Smooth muscle cell (in vitro differentiated cells): ENCODE data around the gene ATL2. TPM values are rescaled to one million over a fixed set of nuclear protein-coding genes. Genes with fewer than 3 reads are reported as not detected.

Experiments
- DNase-seq: peaks from one replicate; lab custom pipeline; 2025; ENCODE audit not compliant: unreplicated experiment; lab: John Stamatoyannopoulos, UW
- H2AFZ ChIP-seq: fragments of 200-600 bp; sonication (generic); 2 replicates; pipeline ENCODE4 v1.6.0; 2016; ENCODE audit warnings: antibody characterized with exemption, low read depth, mild to moderate bottlenecking
- H3F3A ChIP-seq: fragments of 200-600 bp; sonication (generic); 2 replicates; pipeline ENCODE4 v1.6.0; 2017; ENCODE audit warnings: antibody characterized with exemption, low read depth
- H3K27ac ChIP-seq: fragments of 200-600 bp; sonication (generic); 2 replicates; pipeline ENCODE4 v1.5.1; 2016; ENCODE audit warnings: low read depth, mild to moderate bottlenecking
- H3K27me3 ChIP-seq: fragments of 200-600 bp; sonication (generic); 2 replicates; pipeline ENCODE4 v1.6.1; 2016; ENCODE audit warnings: low read depth, mild to moderate bottlenecking
- H3K36me3 ChIP-seq: fragments of 200-600 bp; sonication (generic); 2 replicates; pipeline ENCODE4 v1.5.1; 2016; ENCODE audit warnings: low read depth
- H3K4me1 ChIP-seq: fragments of 200-600 bp; sonication (generic); 2 replicates; pipeline ENCODE4 v1.5.1; 2016; ENCODE audit warnings: low read depth
- H3K4me2 ChIP-seq: fragments of 200-600 bp; sonication (generic); 2 replicates; pipeline ENCODE4 v1.6.0; 2016; ENCODE audit warnings: mild to moderate bottlenecking
- H3K4me3 ChIP-seq: fragments of 200-600 bp; sonication (generic); 2 replicates; pipeline ENCODE4 v1.5.1; 2016; ENCODE audit warnings: mild to moderate bottlenecking
- H3K79me2 ChIP-seq: fragments of 200-600 bp; sonication (generic); 2 replicates; pipeline ENCODE4 v1.6.0; 2016; ENCODE audit warnings: low read depth, mild to moderate bottlenecking
- H3K9ac ChIP-seq: fragments of 200-600 bp; sonication (generic); 2 replicates; pipeline ENCODE4 v1.6.0; 2016; ENCODE audit warnings: low read depth
- H3K9me3 ChIP-seq: fragments of 200-600 bp; sonication (generic); replicated peaks from 2 replicates; pipeline ENCODE4 v1.5.1; 2016; ENCODE audit warnings: low read depth
- H4K20me1 ChIP-seq: fragments of 200-600 bp; sonication (generic); 2 replicates; pipeline ENCODE4 v1.6.0; 2016; ENCODE audit warnings: low read depth
- WGBS: methylation state at CpG from one replicate; pipeline ENCODE4 v1.1.7; 2016; ENCODE audit warnings: low lambda C conversion rate; 5-methylcytosine and 5-hydroxymethylcytosine counted together
- polyA plus RNA-seq: library from polyadenylated mRNA; unstranded; fragments of >200 nt; fragmentation: Nextera tagmentation; extraction: Ambion mirVana; gene quantifications from 2 replicates; pipeline ENCODE4 v1.2.1, GENCODE V29; 2016
- total RNA-seq: library from RNA; depleted of rRNA; stranded (reverse); fragments of >200 nt; gene quantifications from 2 replicates; pipeline ENCODE4 v1.2.3, GENCODE V29; 2014
- TF ChIP-seq, protein P1 (sequence below): fragments of 200-600 bp; sonication (generic); IDR thresholded peaks from 2 replicates; pipeline ENCODE4 v1.5.1; 2017; ENCODE audit warnings: borderline replicate concordance, mild to moderate bottlenecking, antibody characterized with exemption; ENCODE audit not compliant: insufficient read depth, poor library complexity, severe bottlenecking

Gene ATL2
- total and polyA plus RNA-seq, 2 experiments from 2014 or later: 19.9 to 56.7 TPM

DNA sequence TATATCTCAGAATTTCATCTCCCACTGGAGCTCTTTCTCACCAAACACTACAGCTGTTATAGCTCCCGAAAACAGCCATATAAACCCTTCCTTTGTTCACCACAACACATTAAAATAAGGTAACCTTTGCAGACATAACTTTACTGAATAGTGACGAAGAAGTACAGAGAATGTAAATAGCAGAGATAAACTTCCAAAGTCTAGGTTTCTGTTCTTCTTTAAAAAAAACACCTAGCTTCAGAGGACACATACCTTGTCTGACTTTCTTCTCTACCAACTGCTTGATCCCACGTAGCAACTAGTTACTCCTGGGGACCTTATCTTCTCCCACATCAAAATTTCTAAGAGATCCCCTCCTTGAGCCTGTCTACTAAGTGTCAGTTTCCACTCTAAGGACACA, 32.3 kb downstream of the ATL2 start:
- peaks cover 41% of the 10 kb centered on the region for H3K79me2 ChIP-seq
- H3K4me1 ChIP-seq: no peaks in the 10 kb centered on the region
- H3K9ac ChIP-seq: no peak overlapping the region
- no peaks in the 10 kb centered on the region for H3K36me3 ChIP-seq
- WGBS: 89% methylated on average over 3 of the region's 3 CpGs
- peaks cover 48% of the 10 kb centered on the region for H4K20me1 ChIP-seq
- no peaks in the 10 kb centered on the region for H3F3A ChIP-seq
- H2AFZ ChIP-seq: no peak overlapping the region
- no peak overlapping the region for H3K4me3 ChIP-seq
- no peaks in the 10 kb centered on the region for H3K9me3 ChIP-seq
- no peak overlapping the region for H3K4me2 ChIP-seq
- DNase-seq: no peak
- no peaks in the 10 kb centered on the region for H3K27me3 ChIP-seq
- no peak overlapping the region for H3K27ac ChIP-seq
- TF ChIP-seq, protein P1, sequence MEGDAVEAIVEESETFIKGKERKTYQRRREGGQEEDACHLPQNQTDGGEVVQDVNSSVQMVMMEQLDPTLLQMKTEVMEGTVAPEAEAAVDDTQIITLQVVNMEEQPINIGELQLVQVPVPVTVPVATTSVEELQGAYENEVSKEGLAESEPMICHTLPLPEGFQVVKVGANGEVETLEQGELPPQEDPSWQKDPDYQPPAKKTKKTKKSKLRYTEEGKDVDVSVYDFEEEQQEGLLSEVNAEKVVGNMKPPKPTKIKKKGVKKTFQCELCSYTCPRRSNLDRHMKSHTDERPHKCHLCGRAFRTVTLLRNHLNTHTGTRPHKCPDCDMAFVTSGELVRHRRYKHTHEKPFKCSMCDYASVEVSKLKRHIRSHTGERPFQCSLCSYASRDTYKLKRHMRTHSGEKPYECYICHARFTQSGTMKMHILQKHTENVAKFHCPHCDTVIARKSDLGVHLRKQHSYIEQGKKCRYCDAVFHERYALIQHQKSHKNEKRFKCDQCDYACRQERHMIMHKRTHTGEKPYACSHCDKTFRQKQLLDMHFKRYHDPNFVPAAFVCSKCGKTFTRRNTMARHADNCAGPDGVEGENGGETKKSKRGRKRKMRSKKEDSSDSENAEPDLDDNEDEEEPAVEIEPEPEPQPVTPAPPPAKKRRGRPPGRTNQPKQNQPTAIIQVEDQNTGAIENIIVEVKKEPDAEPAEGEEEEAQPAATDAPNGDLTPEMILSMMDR: no peak

DNA sequence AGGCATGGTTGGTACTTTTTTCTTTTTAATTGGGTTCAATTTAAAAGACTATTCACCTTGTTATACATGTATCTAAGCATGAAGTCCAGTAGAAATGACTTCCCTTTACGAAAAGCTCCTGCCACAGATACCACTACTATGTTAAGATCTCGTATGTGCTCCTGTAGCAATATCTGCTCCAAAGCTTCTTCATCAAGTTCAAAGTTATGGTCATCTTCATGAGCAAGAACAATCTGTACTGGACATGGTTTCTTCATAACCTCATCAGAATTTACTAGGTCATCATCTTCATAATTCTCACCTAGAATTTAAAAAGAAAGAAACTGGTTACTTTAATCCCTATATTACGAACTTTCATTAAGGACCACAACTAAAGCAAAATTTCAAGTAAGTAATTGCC, 33.9 kb downstream of the ATL2 start:
- Histone ChIP-seq H3K27me3 (no peaks in the 10 kb centered on the region), H3K4me2 (no peak overlapping the region), H2AFZ (no peak overlapping the region), H3K4me3 (no peak overlapping the region), H3K36me3 (no peaks in the 10 kb centered on the region), H4K20me1 (peaks cover 44% of the 10 kb centered on the region), H3F3A (no peaks in the 10 kb centered on the region), H3K27ac (no peak overlapping the region), H3K4me1 (no peaks in the 10 kb centered on the region), H3K9ac (no peak overlapping the region), H3K9me3 (no peaks in the 10 kb centered on the region), H3K79me2 (peaks cover 35% of the 10 kb centered on the region)
- DNase-seq: no peak
- TF ChIP-seq, protein P1: no peak
- 97% methylated on average over 3 of the region's 3 CpGs for WGBS

DNA sequence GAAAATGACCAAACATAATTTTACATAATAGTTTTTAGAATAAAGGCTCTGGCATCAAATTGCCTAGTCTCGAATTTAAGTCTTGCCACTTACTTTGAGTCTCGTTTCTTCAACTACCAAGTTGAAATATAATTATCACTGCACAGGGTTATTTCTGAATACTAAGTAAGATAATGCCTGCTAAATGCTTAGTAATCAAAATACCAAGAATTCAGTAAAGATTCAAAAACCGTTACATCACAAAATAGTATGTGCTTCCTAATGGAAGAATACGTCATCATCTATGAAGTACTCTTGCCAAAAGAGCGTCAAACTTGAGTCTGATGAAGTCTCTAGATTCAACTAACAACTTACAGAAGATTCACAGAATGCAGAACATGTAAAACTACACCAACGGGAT, 40.5 kb downstream of the ATL2 start:
- H4K20me1 ChIP-seq: peaks cover 9% of the 10 kb centered on the region
- no peak overlapping the region for H3K4me2 ChIP-seq
- H3K27me3 ChIP-seq: no peaks in the 10 kb centered on the region
- H3K4me3 ChIP-seq: no peak overlapping the region
- peaks cover 4% of the 10 kb centered on the region for H3K79me2 ChIP-seq
- WGBS: over 99% methylated on average over 6 of the region's 6 CpGs
- no peaks in the 10 kb centered on the region for H3K9me3 ChIP-seq
- no peaks in the 10 kb centered on the region for H3K36me3 ChIP-seq
- H2AFZ ChIP-seq: no peak overlapping the region
- no peak overlapping the region for H3K27ac ChIP-seq
- no peak for DNase-seq
- H3K9ac ChIP-seq: no peak overlapping the region
- H3F3A ChIP-seq: no peaks in the 10 kb centered on the region
- TF ChIP-seq, protein P1: no peak
- H3K4me1 ChIP-seq: no peaks in the 10 kb centered on the region

DNA sequence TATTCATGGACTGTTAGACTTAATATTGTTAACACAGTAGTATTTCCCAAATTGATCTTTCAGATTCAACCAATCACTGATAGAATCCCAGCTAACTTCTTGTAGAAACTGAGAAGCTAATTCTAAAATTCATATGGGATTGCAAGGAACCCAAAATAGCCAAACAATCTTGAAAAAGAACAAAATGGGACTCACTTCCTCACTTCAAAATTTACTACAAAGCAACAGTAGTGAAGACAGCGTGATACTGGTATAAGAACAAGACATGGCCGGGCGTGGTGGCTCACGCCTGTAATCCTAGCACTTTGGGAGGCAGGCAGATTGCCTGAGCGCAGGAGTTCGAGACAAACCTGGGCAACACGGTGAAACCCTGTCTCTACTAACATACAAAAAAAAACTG, 46.3 kb downstream of the ATL2 start:
- H3F3A ChIP-seq: no peaks in the 10 kb centered on the region
- no peak overlapping the region for H3K4me2 ChIP-seq
- over 99% methylated on average over 7 of the region's 7 CpGs for WGBS
- peaks cover 17% of the 10 kb centered on the region for H4K20me1 ChIP-seq
- H3K36me3 ChIP-seq: no peaks in the 10 kb centered on the region
- no peak overlapping the region for H3K27ac ChIP-seq
- no peaks in the 10 kb centered on the region for H3K4me1 ChIP-seq
- H3K27me3 ChIP-seq: no peaks in the 10 kb centered on the region
- no peak overlapping the region for H3K4me3 ChIP-seq
- H2AFZ ChIP-seq: no peak overlapping the region
- peaks cover 6% of the 10 kb centered on the region for H3K79me2 ChIP-seq
- no peak overlapping the region for H3K9ac ChIP-seq
- TF ChIP-seq, protein P1: no peak
- peaks cover 6% of the 10 kb centered on the region for H3K9me3 ChIP-seq
- DNase-seq: no peak
